Measurements from ENCODE around the gene IMP3. TPM values are rescaled to one million over a fixed set of nuclear protein-coding genes. Genes with fewer than 3 reads are reported as not detected.

The IMP3 gene
- total and polyA plus RNA-seq, 2 donors (not counting 3 experiments of a cell fraction or from before 2014, with no cell fraction given), result 41.3 to 64.0 TPM

DNA sequence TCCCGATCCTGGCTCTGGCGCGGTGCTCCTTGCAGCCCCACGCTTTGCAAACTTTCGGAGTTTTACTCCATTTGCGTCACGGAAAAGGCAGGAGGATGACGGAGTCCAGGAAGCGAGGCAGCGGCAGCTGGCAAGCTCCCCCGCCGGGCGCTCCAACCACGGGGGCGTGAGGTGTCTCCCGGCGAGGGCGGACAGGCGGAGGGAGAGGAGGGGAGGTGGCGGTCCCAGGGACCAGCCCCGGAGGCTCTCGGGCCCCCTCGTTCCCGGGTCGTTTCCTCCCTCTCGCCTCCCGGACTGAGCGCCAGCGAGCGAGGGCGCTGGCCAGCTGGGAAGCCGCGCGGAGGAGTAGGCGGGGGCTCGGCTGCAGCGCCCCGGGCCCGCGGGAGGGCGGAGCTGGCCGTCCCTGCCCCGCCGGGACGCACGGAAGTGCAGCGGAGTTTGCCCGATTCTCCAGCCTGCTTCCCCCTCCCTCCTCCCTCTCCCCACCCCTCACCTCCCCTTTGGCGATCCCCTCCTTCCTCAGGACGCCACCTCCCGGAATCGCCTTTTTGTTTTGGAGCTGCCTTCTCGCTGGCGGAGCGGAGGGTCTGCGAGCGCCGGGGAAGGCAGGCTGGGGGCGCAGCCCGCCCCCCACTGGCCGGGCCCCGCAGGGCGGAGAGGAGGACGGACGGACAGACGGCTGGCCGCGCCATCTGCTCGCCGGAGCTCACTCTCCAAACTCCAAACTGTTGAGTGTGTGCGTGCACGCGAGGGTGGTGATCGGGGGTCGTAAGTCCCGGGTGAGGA is 7.5 kb upstream of the IMP3 start, which contains the start of gene SNX33:
Gene SNX33 (plus strand): TSS at position 543 of the 786 bp plus-strand sequence. CDS start 1,191 bp downstream, outside the sequence.
- dilution Hi-C loops (cut with MboI; ENCODE audit: extremely low pct_ligation_motif_present, low sequenced_read_pairs) (no loop called here), intact Hi-C loops (cut with micrococcal nuclease) (loop anchor here (1.0 to 2.0 kb wide), 3 partner anchors 7 to 36 kb away; partner anchors contain the start of gene IMP3)
- peaks cover 0 to 2% of the 10 kb centered on the region in 2 experiments for H3K36me3 ChIP-seq (ENCODE audit: control insufficient read depth in 2 of 2, extremely low read depth in 1 of 2, insufficient read depth in 2 of 2, low read length in 2 of 2)
- POLR2A ChIA-PET, result interaction anchor here (1.1 kb wide), 1 partner anchor 9 kb away, joined by 3 read pairs; no protein-coding TSS in a partner anchor
- no peaks in the 10 kb centered on the region for H3K9me1 ChIP-seq (replicated peaks; ENCODE audit: control insufficient read depth, extremely low read depth, insufficient read depth, low read length)
- CTCF ChIA-PET, result interaction anchor here (0.6 to 2.9 kb wide), 27 partner anchors 9 to 308 kb away, joined by 3 to 34 read pairs (median 6); partner anchors contain the start of genes IMP3, MAN2C1, PTPN9 and SIN3A
- peak; percentile 90 for FAIRE-seq
- H2AFZ ChIP-seq (ENCODE audit: low read depth, low read length), result peak within 1 kb of the TSS; percentile 79
- peak within 1 kb of the TSS; percentile 67 for H3K9ac ChIP-seq (replicated peaks; ENCODE audit: extremely low read depth, insufficient read depth, low read length)
- peak within 1 kb of the TSS; percentile 37 for H3K27ac ChIP-seq (ENCODE audit: insufficient read depth, low read depth, low read length)
- DNase-seq (ENCODE audit: low read depth, low spot score), result peak; percentile 76
- H3K27me3 ChIP-seq (ENCODE audit: control insufficient read depth in 2 of 2, insufficient read depth in 2 of 2, low read length in 2 of 2), result no peaks in the 10 kb centered on the region
- H3K79me2 ChIP-seq (ENCODE audit: control insufficient read depth, insufficient read depth, low read length), result peaks cover 3% of the 10 kb centered on the region
- H3K4me3 ChIP-seq (replicated peaks in 1 of 3; ENCODE audit: insufficient read depth in 1 of 3, low read depth in 1 of 3, low read length in 3 of 3), result peak within 1 kb of the TSS; percentile 53 to 72 (median 64)
- H3K4me2 ChIP-seq (ENCODE audit: insufficient read depth, low read length), result peak within 1 kb of the TSS; percentile 78
- no peaks in the 10 kb centered on the region for H3K9me3 ChIP-seq (replicated peaks; ENCODE audit: control insufficient read depth, insufficient read depth, low read length)
- no peaks in the 10 kb centered on the region for H4K20me1 ChIP-seq (replicated peaks; ENCODE audit: control insufficient read depth, extremely low read depth, insufficient read depth, low read length)
- no TSS peak for BruUV-seq (replicated peaks)
- TF ChIP-seq, protein P1, sequence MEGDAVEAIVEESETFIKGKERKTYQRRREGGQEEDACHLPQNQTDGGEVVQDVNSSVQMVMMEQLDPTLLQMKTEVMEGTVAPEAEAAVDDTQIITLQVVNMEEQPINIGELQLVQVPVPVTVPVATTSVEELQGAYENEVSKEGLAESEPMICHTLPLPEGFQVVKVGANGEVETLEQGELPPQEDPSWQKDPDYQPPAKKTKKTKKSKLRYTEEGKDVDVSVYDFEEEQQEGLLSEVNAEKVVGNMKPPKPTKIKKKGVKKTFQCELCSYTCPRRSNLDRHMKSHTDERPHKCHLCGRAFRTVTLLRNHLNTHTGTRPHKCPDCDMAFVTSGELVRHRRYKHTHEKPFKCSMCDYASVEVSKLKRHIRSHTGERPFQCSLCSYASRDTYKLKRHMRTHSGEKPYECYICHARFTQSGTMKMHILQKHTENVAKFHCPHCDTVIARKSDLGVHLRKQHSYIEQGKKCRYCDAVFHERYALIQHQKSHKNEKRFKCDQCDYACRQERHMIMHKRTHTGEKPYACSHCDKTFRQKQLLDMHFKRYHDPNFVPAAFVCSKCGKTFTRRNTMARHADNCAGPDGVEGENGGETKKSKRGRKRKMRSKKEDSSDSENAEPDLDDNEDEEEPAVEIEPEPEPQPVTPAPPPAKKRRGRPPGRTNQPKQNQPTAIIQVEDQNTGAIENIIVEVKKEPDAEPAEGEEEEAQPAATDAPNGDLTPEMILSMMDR (IDR thresholded peaks at IDR 0.05; ENCODE audit: extremely low read depth in 1 of 2, insufficient read depth in 1 of 2, low read depth in 1 of 2, low read length in 2 of 2), result peak; percentile 67 to 74
- TF ChIP-seq POLR2AphosphoS5 (IDR thresholded peaks at IDR 0.05; ENCODE audit: insufficient read depth, low read depth, low read length) (peak; percentile 73), FOS (IDR thresholded peaks at IDR 0.05; ENCODE audit: borderline replicate concordance, insufficient read depth, low read length) (no peak)
- peaks cover 29% of the 10 kb centered on the region for H3K4me1 ChIP-seq (ENCODE audit: control insufficient read depth, extremely low read depth, insufficient read depth, low read length)

Data from endothelial cell of umbilical vein (primary cell).